GM06990 (cell line): ENCODE data around the gene ANKRD27.
A peak's percentile ranks its signal among the peaks of the same experiment; 100 is the strongest.
"Not testable (repeated sequence)": the region's sequence is repeated elsewhere in the genome, so short reads cannot be mapped to it uniquely, and the experiment has no call there.

Experiments used
- DNase-seq: peaks from one replicate; pipeline ENCODE4 v3.0.0-alpha.2; 2011; ENCODE audit not compliant: insufficient read length; ENCODE audit errors: extremely low read depth
- H3K27me3 ChIP-seq: replicated peaks from 2 replicates; pipeline ENCODE4 v1.6.0; 2011; ENCODE audit warnings: low read length; ENCODE audit not compliant: control insufficient read depth, insufficient read depth
- H3K36me3 ChIP-seq: 2 replicates; pipeline ENCODE4 v1.5.1; 2011; ENCODE audit warnings: low read length; ENCODE audit not compliant: control insufficient read depth, insufficient read depth
- H3K4me3 ChIP-seq: replicated peaks from 2 replicates; pipeline ENCODE4 v1.5.1; 2011; ENCODE audit warnings: low read depth, mild to moderate bottlenecking, control low read depth, low read length
- TF ChIP-seq, protein P1 (sequence below): IDR thresholded peaks from 2 replicates; pipeline ENCODE4 v1.5.1; 2011; ENCODE audit warnings: low read length, control low read depth, mild to moderate bottlenecking, inconsistent platforms; ENCODE audit not compliant: insufficient read depth, poor library complexity, severe bottlenecking

Gene ANKRD27

DNA sequence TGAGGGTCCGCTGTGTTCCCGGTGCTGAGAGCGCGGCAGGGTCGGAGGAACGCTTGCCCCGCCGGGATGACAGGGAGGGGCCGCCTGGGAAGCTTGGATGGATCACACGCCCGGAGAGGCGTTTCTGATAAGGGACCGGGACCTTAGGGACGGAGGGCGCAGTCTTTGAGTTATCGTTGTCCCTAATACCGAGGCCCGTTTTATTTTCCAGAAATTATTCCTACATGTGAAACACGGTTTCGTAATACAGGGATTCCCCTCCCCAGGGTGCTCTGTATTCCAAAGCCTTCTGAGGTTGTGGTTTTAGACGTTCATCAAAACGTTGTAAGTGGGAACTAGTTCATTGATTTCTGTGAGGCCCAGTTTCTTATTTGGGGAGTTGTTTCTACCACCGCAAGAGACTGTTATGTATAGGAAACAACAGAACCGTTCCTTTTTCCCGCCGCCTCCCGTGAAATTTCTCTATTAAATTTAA lies 93.2 kb downstream of the ANKRD27 start:
- no peak for DNase-seq
- TF ChIP-seq, protein P1, sequence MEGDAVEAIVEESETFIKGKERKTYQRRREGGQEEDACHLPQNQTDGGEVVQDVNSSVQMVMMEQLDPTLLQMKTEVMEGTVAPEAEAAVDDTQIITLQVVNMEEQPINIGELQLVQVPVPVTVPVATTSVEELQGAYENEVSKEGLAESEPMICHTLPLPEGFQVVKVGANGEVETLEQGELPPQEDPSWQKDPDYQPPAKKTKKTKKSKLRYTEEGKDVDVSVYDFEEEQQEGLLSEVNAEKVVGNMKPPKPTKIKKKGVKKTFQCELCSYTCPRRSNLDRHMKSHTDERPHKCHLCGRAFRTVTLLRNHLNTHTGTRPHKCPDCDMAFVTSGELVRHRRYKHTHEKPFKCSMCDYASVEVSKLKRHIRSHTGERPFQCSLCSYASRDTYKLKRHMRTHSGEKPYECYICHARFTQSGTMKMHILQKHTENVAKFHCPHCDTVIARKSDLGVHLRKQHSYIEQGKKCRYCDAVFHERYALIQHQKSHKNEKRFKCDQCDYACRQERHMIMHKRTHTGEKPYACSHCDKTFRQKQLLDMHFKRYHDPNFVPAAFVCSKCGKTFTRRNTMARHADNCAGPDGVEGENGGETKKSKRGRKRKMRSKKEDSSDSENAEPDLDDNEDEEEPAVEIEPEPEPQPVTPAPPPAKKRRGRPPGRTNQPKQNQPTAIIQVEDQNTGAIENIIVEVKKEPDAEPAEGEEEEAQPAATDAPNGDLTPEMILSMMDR = no peak
- Histone ChIP-seq H3K4me3 (peak overlapping the region; percentile 78), H3K36me3 (peaks cover 11% of the 10 kb centered on the region), H3K27me3 (no peaks in the 10 kb centered on the region)

DNA sequence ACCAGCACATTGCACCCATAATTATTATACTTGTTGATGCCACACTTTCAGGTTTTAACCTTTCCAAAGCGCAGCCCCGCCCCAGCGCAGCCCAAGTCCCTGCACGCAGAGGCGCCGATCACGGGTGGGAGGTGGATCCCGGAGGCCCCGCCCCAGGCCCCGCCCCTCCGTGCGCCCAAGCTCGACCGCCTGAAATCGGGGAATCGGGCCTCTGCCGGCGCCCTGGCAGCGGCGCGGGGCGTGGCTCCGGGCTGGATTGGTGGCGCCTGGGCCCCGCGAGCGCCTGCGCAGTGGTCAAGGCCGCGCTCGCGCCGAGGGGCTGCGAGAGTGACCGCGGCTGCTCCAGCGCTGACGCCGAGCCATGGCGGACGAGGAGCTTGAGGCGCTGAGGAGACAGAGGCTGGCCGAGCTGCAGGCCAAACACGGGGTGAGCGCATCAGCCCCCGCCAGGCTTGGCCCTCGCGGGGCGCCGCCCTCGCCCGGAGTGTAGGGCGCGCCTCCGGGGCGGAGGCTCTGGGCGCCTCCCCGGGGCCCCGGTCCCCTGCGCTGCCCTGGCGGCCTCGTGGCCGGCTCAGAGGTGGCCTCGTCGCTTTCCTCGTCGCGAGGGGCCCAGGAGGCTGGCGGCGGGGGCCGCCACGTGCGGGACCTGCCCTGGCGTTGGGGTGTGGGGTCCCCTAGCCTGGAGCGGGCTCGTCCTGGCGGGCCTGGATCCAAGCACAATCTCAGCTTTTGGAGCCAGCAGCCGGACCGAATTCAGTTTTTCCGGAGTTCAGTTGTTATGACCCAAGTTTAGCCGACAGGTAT lies 93.9 kb downstream of the ANKRD27 start, which contains the start of gene PDCD5:
Gene PDCD5, plus strand, starts transcription at position 290 of the 804 bp plus-strand sequence. Its CDS starts 72 bp downstream, at position 362.
- H3K36me3 ChIP-seq = peaks cover 7% of the 10 kb centered on the region
- peak within 1 kb of the TSS; percentile 78 for H3K4me3 ChIP-seq
- peak; percentile 97 for DNase-seq
- TF ChIP-seq, protein P1 = no peak
- no peaks in the 10 kb centered on the region for H3K27me3 ChIP-seq

DNA sequence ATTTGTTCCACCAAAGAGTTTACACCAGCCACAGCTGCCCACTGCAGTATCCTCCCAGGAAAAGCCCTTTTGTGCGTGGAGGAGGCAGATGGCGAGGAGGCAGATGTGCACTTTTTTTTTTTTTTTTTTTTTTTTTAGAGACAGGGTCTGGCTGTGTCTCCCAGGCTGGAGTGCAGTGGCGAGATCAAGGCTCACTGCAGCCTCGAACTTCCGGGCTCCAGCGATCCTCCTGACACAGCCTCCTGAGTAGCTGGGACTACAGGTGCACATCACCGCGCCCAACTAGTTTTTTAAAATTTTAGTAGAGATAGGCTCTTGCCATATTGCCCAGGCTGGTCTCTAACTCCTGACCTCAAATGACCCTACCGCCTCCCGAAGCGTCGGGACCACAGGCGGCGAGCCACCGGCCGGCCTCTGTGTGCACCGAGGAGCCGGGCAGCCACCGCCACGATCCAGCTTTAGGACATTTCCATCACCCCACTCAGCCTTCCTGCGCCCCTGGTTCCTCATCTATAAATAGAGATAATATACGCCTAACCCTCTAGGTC lies 94.6 kb downstream of the ANKRD27 start:
- Histone ChIP-seq H3K36me3 (peaks cover 3% of the 10 kb centered on the region), H3K27me3 (no peaks in the 10 kb centered on the region), H3K4me3 (peak overlapping the region; percentile 75)
- TF ChIP-seq, protein P1 = no peak
- DNase-seq = no peak

DNA sequence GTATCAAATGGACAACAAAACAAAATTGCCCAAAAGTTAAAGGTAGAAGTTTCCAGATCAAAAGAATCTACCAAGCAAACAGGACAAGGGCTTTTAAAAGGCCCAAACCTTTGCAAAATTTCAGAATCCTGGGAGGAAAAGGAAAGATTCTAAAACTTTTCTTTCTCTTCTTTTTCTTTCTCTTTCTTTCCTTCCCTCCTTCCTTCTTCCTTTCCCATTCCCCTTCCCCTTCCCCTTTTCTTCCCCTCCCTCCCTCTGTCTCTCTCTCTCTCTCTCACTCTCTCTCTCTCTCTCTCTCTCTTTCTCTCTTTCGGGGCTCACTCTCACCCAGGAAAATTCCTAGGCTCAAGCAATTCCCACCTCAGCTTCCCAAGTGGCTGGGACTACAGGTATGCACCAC lies 98.2 kb downstream of the ANKRD27 start:
- TF ChIP-seq, protein P1 = no peak
- no peaks in the 10 kb centered on the region for H3K36me3 ChIP-seq
- no peak overlapping the region for H3K4me3 ChIP-seq
- H3K27me3 ChIP-seq = no peaks in the 10 kb centered on the region
- no peak for DNase-seq

DNA sequence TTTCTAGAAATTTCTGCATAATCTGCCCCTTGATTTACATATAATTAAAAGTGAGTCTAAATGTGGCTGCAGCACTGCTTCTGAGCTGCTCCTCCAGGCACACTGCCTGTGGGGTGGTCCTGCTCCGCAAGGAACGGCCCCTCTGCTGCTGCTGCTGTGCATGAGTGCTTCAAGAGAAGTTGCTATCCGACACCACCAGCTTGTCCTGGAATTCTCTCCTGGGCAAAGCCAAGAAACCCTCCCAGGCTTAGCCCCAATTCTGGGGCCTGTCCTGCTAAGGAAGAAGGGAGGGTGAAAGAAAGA lies 101.5 kb downstream of the ANKRD27 start:
- Histone ChIP-seq H3K27me3 (no peaks in the 10 kb centered on the region), H3K4me3 (no peak overlapping the region), H3K36me3 (no peaks in the 10 kb centered on the region)
- TF ChIP-seq, protein P1 = no peak
- no peak for DNase-seq

DNA sequence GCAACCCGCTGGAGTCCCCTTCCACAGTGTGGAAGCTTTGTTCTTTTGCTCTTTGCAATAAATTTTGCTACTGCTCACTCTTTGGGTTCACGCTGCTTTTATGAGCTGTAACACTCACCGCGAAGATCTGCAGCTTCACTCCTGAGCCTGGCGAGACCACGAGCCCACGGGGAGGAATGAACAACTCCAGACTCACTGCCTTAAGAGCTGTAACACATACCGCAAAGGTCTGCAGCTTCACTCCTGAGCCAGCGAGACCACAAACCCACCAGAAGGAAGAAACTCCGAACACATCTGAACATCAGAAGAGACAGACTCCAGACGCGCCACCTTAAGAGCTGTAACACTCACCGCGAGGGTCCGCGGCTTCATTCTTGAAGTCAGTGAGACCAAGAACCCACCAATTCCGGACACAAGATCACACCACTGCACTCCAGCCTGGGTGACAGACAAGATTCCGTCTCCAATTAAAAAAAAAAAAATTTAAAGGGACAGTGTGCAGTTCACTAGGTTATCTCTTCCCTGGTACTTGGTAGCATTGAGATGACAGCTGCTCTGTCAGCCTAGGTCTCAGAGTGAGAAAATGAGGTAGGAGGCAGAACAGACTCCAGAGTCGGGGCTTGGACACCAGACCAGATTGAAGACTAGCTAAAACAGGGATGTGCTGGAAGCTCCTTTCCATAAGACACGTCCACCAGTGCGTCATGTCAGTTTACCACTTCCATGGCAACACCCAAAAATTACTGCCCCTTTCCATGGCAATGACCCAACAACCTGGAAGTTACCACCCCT lies 102.1 kb downstream of the ANKRD27 start:
- DNase-seq, H3K4me3 ChIP-seq, H3K36me3 ChIP-seq, H3K27me3 ChIP-seq: not testable (repeated sequence)

DNA sequence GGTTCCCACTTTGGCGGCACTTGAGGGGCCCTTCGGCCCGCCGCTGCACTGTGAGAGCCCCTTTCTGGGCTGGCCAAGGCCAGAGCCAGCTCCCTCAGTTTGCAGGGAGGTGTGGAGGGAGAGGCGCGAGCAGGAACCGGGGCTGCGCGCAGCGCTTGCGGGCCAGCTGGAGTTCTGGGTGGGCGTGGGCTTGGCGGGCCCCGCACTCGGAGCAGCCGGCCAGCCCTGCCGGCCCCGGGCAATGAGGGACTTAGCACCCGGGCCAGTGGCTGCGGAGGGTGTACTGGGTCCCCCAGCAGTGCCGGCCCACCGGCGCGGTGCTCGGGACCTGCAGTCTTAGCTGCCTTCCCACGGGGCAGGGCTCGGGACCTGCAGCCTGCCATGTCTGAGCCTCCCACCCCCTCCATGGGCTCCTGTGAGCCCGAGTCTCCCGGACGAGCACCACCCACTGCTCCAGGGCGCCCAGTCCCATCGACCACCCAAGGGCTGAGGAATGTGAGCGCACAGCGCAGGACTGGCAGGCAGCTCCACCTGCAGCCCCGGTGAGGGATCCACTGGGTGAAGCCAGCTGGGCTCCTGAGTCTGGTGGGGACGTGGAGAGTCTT lies 103.4 kb downstream of the ANKRD27 start:
- not testable (repeated sequence) for H3K36me3 ChIP-seq, DNase-seq, H3K27me3 ChIP-seq, H3K4me3 ChIP-seq
